Muscle of leg (tissue), 11 donors: ENCODE results near the gene CCNJ. TPM values are rescaled to one million over a fixed set of nuclear protein-coding genes. Genes with fewer than 3 reads are reported as not detected.

Experiments used
- DNase-seq: peaks from one replicate; pipeline ENCODE4 v3.0.0; 2013
- H3K27ac ChIP-seq: one replicate; pipeline ENCODE4 v1.5.1; 2013; ENCODE audit warnings: mild to moderate bottlenecking, low read length, control low read depth
- H3K27me3 ChIP-seq: one replicate; pipeline ENCODE4 v1.6.1; 2013; ENCODE audit warnings: low read length; ENCODE audit not compliant: control insufficient read depth, insufficient read depth
- H3K36me3 ChIP-seq: one replicate; pipeline ENCODE4 v1.6.1; 2013; ENCODE audit warnings: low read length; ENCODE audit not compliant: control insufficient read depth, insufficient read depth
- H3K4me1 ChIP-seq: one replicate; pipeline ENCODE4 v1.6.1; 2013; ENCODE audit warnings: low read length; ENCODE audit not compliant: control insufficient read depth, insufficient read depth
- H3K4me3 ChIP-seq: one replicate; pipeline ENCODE4 v1.5.1; 2013; ENCODE audit warnings: low read length, control low read depth
- H3K9me3 ChIP-seq: replicated peaks from 2 replicates; pipeline ENCODE4 v1.6.1; 2013; ENCODE audit warnings: low read depth, low read length; ENCODE audit not compliant: control insufficient read depth
- WGBS: methylation state at CpG from one replicate; pipeline ENCODE4 v1.1.5; 2013; ENCODE audit warnings: missing lambda C conversion rate; ENCODE audit not compliant: insufficient coverage; 5-methylcytosine and 5-hydroxymethylcytosine counted together
- polyA plus RNA-seq, 8 donors: library from polyadenylated mRNA; unstranded; fragments of 120-200 nt; gene quantifications; one replicate each; pipeline versions ENCODE4 v1.2.1 to v1.2.3, GENCODE V29; 2013; ENCODE audit warnings: inconsistent platforms in 1 of 8, low replicate concordance in 1 of 8; ENCODE audit not compliant: insufficient read length in 8 of 8, insufficient read depth in 1 of 8
- total RNA-seq: library from RNA; stranded (reverse); fragments of 120-200 nt; gene quantifications from one replicate; pipeline ENCODE4 v1.2.4, GENCODE V29; 2013

Gene CCNJ
- total and polyA plus RNA-seq, 9 donors: 5.5 to 11.1 (median 9.0) TPM

GRCh38 chr10:96089670-96090462, 46.5 kb downstream of the CCNJ start:
- Histone ChIP-seq H3K4me3 (peak overlapping the region; percentile 86), H3K27ac (peak overlapping the region; percentile 96), H3K36me3 (no peaks in the 10 kb centered on the region), H3K27me3 (peaks cover 21% of the 10 kb centered on the region), H3K9me3 (peaks cover 5% of the 10 kb centered on the region), H3K4me1 (peaks cover 3% of the 10 kb centered on the region)
- DNase-seq: peak; percentile 99
- WGBS: 2% methylated on average over 38 of the region's 47 CpGs

- Histone ChIP-seq H3K27me3 (peaks cover 21% of the 10 kb centered on the region), H3K36me3 (no peaks in the 10 kb centered on the region), H3K9me3 (peaks cover 5% of the 10 kb centered on the region), H3K4me3 (peak overlapping the region; percentile 86), H3K4me1 (peaks cover 3% of the 10 kb centered on the region), H3K27ac (peak overlapping the region; percentile 96)
- DNase-seq: no peak
- 81% methylated on average over 9 of the region's 9 CpGs for WGBS
Observed at GRCh38 chr10:96090463-96090800, 47.0 kb downstream of the CCNJ start.

- H3K4me3 ChIP-seq: no peak overlapping the region
- peaks cover 5% of the 10 kb centered on the region for H3K9me3 ChIP-seq
- 87% methylated on average over 2 of the region's 8 CpGs for WGBS
- no peaks in the 10 kb centered on the region for H3K36me3 ChIP-seq
- H3K27me3 ChIP-seq: peaks cover 28% of the 10 kb centered on the region
- DNase-seq: no peak
- peaks cover 3% of the 10 kb centered on the region for H3K4me1 ChIP-seq
- no peak overlapping the region for H3K27ac ChIP-seq
Observed at GRCh38 chr10:96092999-96093767, 49.8 kb downstream of the CCNJ start.

GRCh38 chr10:96093948-96094347, 50.6 kb downstream of the CCNJ start:
- DNase-seq: no peak
- Histone ChIP-seq H3K27ac (no peak overlapping the region), H3K4me3 (no peak overlapping the region), H3K36me3 (no peaks in the 10 kb centered on the region), H3K4me1 (peaks cover 3% of the 10 kb centered on the region), H3K27me3 (peaks cover 34% of the 10 kb centered on the region), H3K9me3 (peaks cover 5% of the 10 kb centered on the region)
- no CpG with 5 or more reads among the region's 2 CpGs for WGBS

- Histone ChIP-seq H3K4me3 (no peak overlapping the region), H3K4me1 (no peaks in the 10 kb centered on the region), H3K9me3 (no peaks in the 10 kb centered on the region), H3K36me3 (no peaks in the 10 kb centered on the region), H3K27ac (no peak overlapping the region), H3K27me3 (peaks cover 42% of the 10 kb centered on the region)
- WGBS: no CpG with 5 or more reads among the region's 1 CpG
- no peak for DNase-seq
Observed at GRCh38 chr10:96096958-96097357, 53.6 kb downstream of the CCNJ start.

- H3K27me3 ChIP-seq: peaks cover 35% of the 10 kb centered on the region
- no peak for DNase-seq
- H3K36me3 ChIP-seq: no peaks in the 10 kb centered on the region
- no peaks in the 10 kb centered on the region for H3K4me1 ChIP-seq
- no peak overlapping the region for H3K27ac ChIP-seq
- 100% methylated on average over 1 of the region's 3 CpGs for WGBS
- no peaks in the 10 kb centered on the region for H3K9me3 ChIP-seq
- H3K4me3 ChIP-seq: no peak overlapping the region
Observed at GRCh38 chr10:96097865-96098264, 54.5 kb downstream of the CCNJ start.

GRCh38 chr10:96107623-96108038, 64.2 kb downstream of the CCNJ start:
- Histone ChIP-seq H3K27ac (no peak overlapping the region), H3K4me1 (no peaks in the 10 kb centered on the region), H3K4me3 (no peak overlapping the region), H3K36me3 (no peaks in the 10 kb centered on the region), H3K9me3 (no peaks in the 10 kb centered on the region), H3K27me3 (peaks cover 6% of the 10 kb centered on the region)
- DNase-seq: no peak
- WGBS: no CpG with 5 or more reads among the region's 3 CpGs

Other genes with a start within 250 kb of the CCNJ start
- gene CC2D2B, start 135.6 kb upstream of the CCNJ start, total RNA-seq: 0.58 TPM
- gene CC2D2B, start 135.6 kb upstream of the CCNJ start, polyA plus RNA-seq: 1 to 10 TPM in 3 of 8 donors, under 1 TPM in 5; 0.36 to 1.4 (median 0.76) TPM
- 25.8 TPM for gene ZNF518A, start 86.7 kb downstream of the CCNJ start, total RNA-seq
- gene ZNF518A, start 86.7 kb downstream of the CCNJ start, polyA plus RNA-seq: 10 to 100 TPM; 13.2 to 27.4 (median 16.5) TPM
- gene BLNK, start 228.0 kb downstream of the CCNJ start, total RNA-seq: 1.2 TPM
- gene BLNK, start 228.0 kb downstream of the CCNJ start, polyA plus RNA-seq: 1 to 10 TPM; 1.3 to 3.2 (median 1.6) TPM